Stomach (tissue), 9 donors: ENCODE data around the gene MISP. TPM values are rescaled to one million over a fixed set of nuclear protein-coding genes. Genes with fewer than 3 reads are reported as not detected.
A peak's percentile ranks its signal among the peaks of the same experiment; 100 is the strongest.

Experiments
- DNase-seq, 2 donors: peaks; one replicate each; pipeline versions ENCODE4 v3.0.0 to v3.0.0-alpha.2; 2013 to 2019
- H3K27ac ChIP-seq, 5 donors: fragments of 200-600 bp in 4 of 5; sonication (generic) in 4 of 5; one replicate each; pipeline ENCODE4 v1.5.1; 2013 to 2019; ENCODE audit warnings: mild to moderate bottlenecking in 1 of 5, moderate library complexity in 1 of 5
- H3K27me3 ChIP-seq, 3 donors: fragments of 200-600 bp; sonication (generic); one replicate each; pipeline ENCODE4 v1.5.1; 2017 to 2019; ENCODE audit warnings: mixed run types in 1 of 3
- H3K36me3 ChIP-seq, 4 donors: fragments of 200-600 bp; sonication (generic); 1 replicate in 3 of 4; 2 replicates in 1 of 4; pipeline ENCODE4 v1.5.1; 2016 to 2019
- H3K4me1 ChIP-seq, 4 donors: fragments of 200-600 bp; sonication (generic); one replicate each; pipeline ENCODE4 v1.5.1; 2016 to 2019
- H3K4me3 ChIP-seq, 4 donors: fragments of 200-600 bp; sonication (generic) in 3 of 4; one replicate each; pipeline ENCODE4 v1.5.1; 2016 to 2019; ENCODE audit warnings: mild to moderate bottlenecking in 1 of 4
- H3K9me3 ChIP-seq, 4 donors: fragments of 200-600 bp; sonication (generic); one replicate each; pipeline ENCODE4 v1.5.1; 2016 to 2019
- CTCF ChIP-seq, 7 experiments: fragments of 450-650 bp in 4 of 7; fragments of 200-600 bp in 3 of 7; sonication (generic) in 3 of 7; IDR thresholded peaks; one replicate each; pipeline ENCODE4 v1.5.1; 2016 to 2019; ENCODE audit warnings: antibody characterized with exemption in 7 of 7, control low read depth in 2 of 7, mild to moderate bottlenecking in 1 of 7
- EP300 ChIP-seq: sonication (generic); formaldehyde crosslinking; IDR thresholded peaks from one replicate; pipeline ENCODE4 v1.6.1; 2017; ENCODE audit warnings: antibody characterized with exemption
- POLR2A ChIP-seq, 4 donors: fragments of 450-650 bp; IDR thresholded peaks; one replicate each; pipeline ENCODE4 v1.6.1; 2016; ENCODE audit warnings: antibody characterized with exemption in 4 of 4, control low read depth in 2 of 4, mild to moderate bottlenecking in 1 of 4, moderate library complexity in 1 of 4
- POLR2AphosphoS5 ChIP-seq, 3 donors: sonication (generic); formaldehyde crosslinking; IDR thresholded peaks; one replicate each; pipeline ENCODE4 v1.6.1; 2016; ENCODE audit warnings: antibody characterized with exemption in 3 of 3
- WGBS, 5 donors: extraction: QIAGEN DNeasy Blood & Tissue Kit in 3 of 5; methylation state at CpG; one replicate each; pipeline versions ENCODE4 v1.1.5 to v1.1.7; 2013 to 2018; 5-methylcytosine and 5-hydroxymethylcytosine counted together
- intact Hi-C: fragments of 100-400 bp; cut with DNase I; formaldehyde crosslinking; loops from one replicate; pipeline ENCODE4 v1.15.1; 2023; ENCODE audit warnings: low total_unique reads
- polyA plus RNA-seq, 3 donors: library from polyadenylated mRNA; stranded (reverse); fragments of 200-250 nt; gene quantifications; one replicate each; pipeline ENCODE4 v1.2.3, GENCODE V29; 2013
- total RNA-seq, 5 donors: library from RNA; depleted of rRNA; stranded (reverse); fragments of >200 nt; gene quantifications; one replicate each; pipeline versions ENCODE4 v1.1.0 to v1.2.3, GENCODE V29; 2014 to 2016
- donor health status: healthy with polysubstance abuse.
- donor health status: Bipolar disorder and iron deficiency.
- donor health status: healthy.

Gene MISP
- total and polyA plus RNA-seq, 8 donors = 2.1 to 149 (median 12.7) TPM

DNA sequence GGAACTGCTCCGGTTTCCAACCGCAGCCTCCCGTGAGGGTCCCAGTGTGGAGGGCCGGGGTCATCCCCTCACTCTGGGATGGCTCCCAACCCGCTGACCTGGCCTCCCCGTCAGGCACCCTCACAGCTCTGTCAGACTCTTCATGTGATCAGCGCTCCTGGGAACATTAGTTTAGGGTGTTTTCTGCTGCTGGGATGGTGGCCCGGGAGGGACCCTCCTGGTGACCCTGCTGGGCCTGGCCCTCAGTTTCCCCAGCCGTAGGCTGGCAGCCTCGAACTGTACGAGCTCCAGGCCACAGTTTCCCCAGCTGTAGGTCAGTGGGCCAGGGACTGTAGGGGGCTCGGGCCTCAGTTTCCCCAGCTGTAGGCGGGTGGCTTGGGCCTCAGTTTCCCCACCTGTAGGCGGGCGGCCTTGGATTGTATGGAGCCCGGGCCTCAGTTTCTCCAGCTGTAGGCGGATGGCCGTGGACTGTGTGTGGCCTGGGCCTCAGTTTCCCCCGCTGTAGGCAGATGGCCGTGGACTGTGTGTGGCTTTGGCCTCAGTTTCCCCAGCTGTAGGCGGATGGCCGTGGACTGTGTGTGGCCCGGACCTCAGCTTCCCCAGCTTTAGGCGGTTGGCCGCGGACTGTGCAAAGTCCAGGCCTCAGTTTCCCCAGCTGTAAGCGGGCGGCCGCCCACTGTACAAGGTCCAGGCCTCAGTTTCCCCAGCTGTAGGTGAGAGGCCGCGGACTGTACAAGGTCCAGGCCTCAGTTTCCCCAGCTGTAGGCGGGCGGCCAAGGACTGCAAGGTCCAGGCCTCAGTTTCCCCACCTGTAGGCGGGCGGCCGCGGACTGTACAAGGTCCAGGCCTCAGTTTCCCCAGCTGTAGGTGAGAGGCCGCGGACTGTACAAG is 45.0 kb downstream of the MISP start:
- Histone ChIP-seq H3K27ac (peak overlapping the region in 4 of 5 donors; percentile 73 to 100 (median 94)), H3K4me3 (peak overlapping the region; percentile 64 to 97 (median 74)), H3K4me1 (peaks cover 35 to 47% (median 43%) of the 10 kb centered on the region in 4 donors), H3K36me3 (peaks cover 4 to 16% (median 12%) of the 10 kb centered on the region in 4 donors), H3K27me3 (no peaks in the 10 kb centered on the region), H3K9me3 (no peaks in the 10 kb centered on the region)
- 76 to 86% (median 80%) methylated on average over 31 to 39 of the region's 39 CpGs for WGBS, 5 donors
- no peak for DNase-seq
- TF ChIP-seq POLR2A (IDR thresholded peaks at IDR 0.05) = no peak
- no peak for TF ChIP-seq POLR2AphosphoS5 (IDR thresholded peaks at IDR 0.05)
- no peak for TF ChIP-seq CTCF (IDR thresholded peaks at IDR 0.05)
- no peak for TF ChIP-seq EP300
- intact Hi-C loops = no loop called here

DNA sequence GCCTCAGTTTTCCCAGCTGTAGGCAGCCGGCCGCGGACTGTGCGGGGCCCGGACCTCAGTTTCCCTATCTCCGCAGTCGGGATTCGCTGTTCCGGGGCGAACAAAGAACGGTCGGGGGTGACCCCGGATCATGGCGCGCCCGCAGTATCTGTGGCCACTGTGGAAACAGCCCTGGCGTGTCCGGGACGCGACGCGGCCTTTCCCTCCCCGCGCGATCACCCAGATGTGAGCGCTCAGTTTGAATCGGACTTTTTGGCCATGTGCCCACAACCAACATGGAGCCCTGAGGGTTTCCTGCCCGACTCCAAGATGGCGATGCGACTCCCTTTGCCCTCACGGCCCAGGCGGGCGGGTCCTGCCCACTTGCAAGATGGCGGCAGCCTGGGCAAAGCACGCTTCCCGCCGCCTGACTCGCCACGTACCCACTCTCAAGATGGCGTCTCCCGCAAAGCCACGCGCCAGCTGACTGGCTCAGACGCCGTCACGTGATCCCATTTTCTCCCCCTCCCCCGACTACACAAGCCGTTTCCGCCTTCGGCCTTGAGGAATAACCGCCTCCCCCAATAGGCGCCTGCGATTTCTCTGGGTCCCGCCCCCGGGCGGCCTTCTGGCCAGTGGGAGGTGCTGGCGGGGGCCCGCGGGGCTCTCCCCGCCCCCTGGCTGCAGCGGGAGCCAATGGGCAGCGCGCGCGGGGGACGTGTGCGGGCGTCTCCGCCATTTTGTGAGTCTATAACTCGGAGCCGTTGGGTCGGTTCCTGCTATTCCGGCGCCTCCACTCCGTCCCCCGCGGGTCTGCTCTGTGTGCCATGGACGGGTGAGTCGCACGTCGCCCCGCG is 46.0 kb downstream of the MISP start, which contains the start of gene PTBP1:
Gene PTBP1 (plus strand): TSS at position 761 of the 836 bp plus-strand sequence. CDS start 46 bp downstream, at position 807.
- H3K4me3 ChIP-seq = peak within 1 kb of the TSS; percentile 96 to 99 (median 97)
- peaks cover 9 to 26% (median 16%) of the 10 kb centered on the region in 4 donors for H3K36me3 ChIP-seq
- TF ChIP-seq CTCF (IDR thresholded peaks at IDR 0.05) (peak in 3 of 7 experiments; percentile 15 to 46 (median 25)), POLR2AphosphoS5 (IDR thresholded peaks at IDR 0.05) (peak; percentile 70 to 97 (median 77)), EP300 (no peak)
- peak within 1 kb of the TSS; percentile 94 to 100 (median 96) for H3K27ac ChIP-seq
- peaks cover 45 to 53% (median 51%) of the 10 kb centered on the region in 4 donors for H3K4me1 ChIP-seq
- DNase-seq = peak; percentile 100
- WGBS, 5 donors = 0 to 1% (median 0%) methylated on average over 51 to 83 of the region's 83 CpGs
- no peaks in the 10 kb centered on the region for H3K9me3 ChIP-seq
- intact Hi-C loops = no loop called here
- H3K27me3 ChIP-seq = no peaks in the 10 kb centered on the region

- no peaks in the 10 kb centered on the region for H3K9me3 ChIP-seq
- 0 to 1% (median 1%) methylated on average over 37 to 126 of the region's 129 CpGs for WGBS, 5 donors
- TF ChIP-seq POLR2A (IDR thresholded peaks at IDR 0.05) = no peak
- no peak for TF ChIP-seq CTCF (IDR thresholded peaks at IDR 0.05)
- no peak for TF ChIP-seq EP300
- peak; percentile 60 to 86 (median 78) for TF ChIP-seq POLR2AphosphoS5 (IDR thresholded peaks at IDR 0.05)
- intact Hi-C loops = no loop called here
- H3K36me3 ChIP-seq = peaks cover 9 to 28% (median 18%) of the 10 kb centered on the region in 4 donors
- H3K27ac ChIP-seq = peak overlapping the region; percentile 94 to 100 (median 96)
- H3K27me3 ChIP-seq = no peaks in the 10 kb centered on the region
- DNase-seq = peak; percentile 93 to 97
- peaks cover 54 to 61% (median 60%) of the 10 kb centered on the region in 4 donors for H3K4me1 ChIP-seq
- peak overlapping the region; percentile 96 to 99 (median 97) for H3K4me3 ChIP-seq
Observed at GRCh38 chr19:797528-798414, 46.9 kb downstream of the MISP start.
